Astrocyte (in vitro differentiated cells and primary cell): Measurements from ENCODE around the gene SAYSD1.

Source experiments
- CTCF ChIP-seq: IDR thresholded peaks from 2 replicates; pipeline ENCODE4 v1.5.1; 2011; ENCODE audit warnings: low read depth, mild to moderate bottlenecking, inconsistent platforms, low read length, moderate library complexity; ENCODE audit not compliant: insufficient read depth
- EZH2 ChIP-seq: IDR thresholded peaks from 2 replicates; pipeline ENCODE4 v1.6.1; 2012; ENCODE audit warnings: mild to moderate bottlenecking, low read length, inconsistent platforms; ENCODE audit not compliant: insufficient read depth

GRCh38 chr6:39085129-39085797 lies 29.7 kb downstream of the SAYSD1 start:
- TF ChIP-seq CTCF (no peak), EZH2 (no peak)
